Gastroesophageal sphincter (tissue), 3 donors: ENCODE results near the gene ZDHHC6.

Experiments
- POLR2A ChIP-seq, 2 donors: fragments of 450-650 bp; IDR thresholded peaks; one replicate each; pipeline ENCODE4 v1.6.1; 2017; ENCODE audit warnings: antibody characterized with exemption in 2 of 2, mild to moderate bottlenecking in 2 of 2, moderate library complexity in 1 of 2
- POLR2AphosphoS5 ChIP-seq: sonication (generic); formaldehyde crosslinking; IDR thresholded peaks from one replicate; pipeline ENCODE4 v1.6.1; 2017; ENCODE audit warnings: antibody characterized with exemption
- TF ChIP-seq, protein P1 (sequence below), 4 experiments: fragments of 200-600 bp in 2 of 4; fragments of 450-650 bp in 2 of 4; sonication (generic) in 1 of 4; IDR thresholded peaks; one replicate each; pipeline ENCODE4 v1.5.1; 2017 to 2019; ENCODE audit warnings: antibody characterized with exemption in 4 of 4, mild to moderate bottlenecking in 2 of 4, moderate library complexity in 2 of 4

GRCh38 chr10:112389271-112389822 lies 57.4 kb downstream of the ZDHHC6 start:
- no peak for TF ChIP-seq POLR2A (IDR thresholded peaks at IDR 0.05)
- TF ChIP-seq, protein P1, sequence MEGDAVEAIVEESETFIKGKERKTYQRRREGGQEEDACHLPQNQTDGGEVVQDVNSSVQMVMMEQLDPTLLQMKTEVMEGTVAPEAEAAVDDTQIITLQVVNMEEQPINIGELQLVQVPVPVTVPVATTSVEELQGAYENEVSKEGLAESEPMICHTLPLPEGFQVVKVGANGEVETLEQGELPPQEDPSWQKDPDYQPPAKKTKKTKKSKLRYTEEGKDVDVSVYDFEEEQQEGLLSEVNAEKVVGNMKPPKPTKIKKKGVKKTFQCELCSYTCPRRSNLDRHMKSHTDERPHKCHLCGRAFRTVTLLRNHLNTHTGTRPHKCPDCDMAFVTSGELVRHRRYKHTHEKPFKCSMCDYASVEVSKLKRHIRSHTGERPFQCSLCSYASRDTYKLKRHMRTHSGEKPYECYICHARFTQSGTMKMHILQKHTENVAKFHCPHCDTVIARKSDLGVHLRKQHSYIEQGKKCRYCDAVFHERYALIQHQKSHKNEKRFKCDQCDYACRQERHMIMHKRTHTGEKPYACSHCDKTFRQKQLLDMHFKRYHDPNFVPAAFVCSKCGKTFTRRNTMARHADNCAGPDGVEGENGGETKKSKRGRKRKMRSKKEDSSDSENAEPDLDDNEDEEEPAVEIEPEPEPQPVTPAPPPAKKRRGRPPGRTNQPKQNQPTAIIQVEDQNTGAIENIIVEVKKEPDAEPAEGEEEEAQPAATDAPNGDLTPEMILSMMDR (IDR thresholded peaks at IDR 0.05) = no peak
- peak; percentile 34 for TF ChIP-seq POLR2AphosphoS5
